ENCODE results near the gene ARL10.

Gene ARL10

DNA sequence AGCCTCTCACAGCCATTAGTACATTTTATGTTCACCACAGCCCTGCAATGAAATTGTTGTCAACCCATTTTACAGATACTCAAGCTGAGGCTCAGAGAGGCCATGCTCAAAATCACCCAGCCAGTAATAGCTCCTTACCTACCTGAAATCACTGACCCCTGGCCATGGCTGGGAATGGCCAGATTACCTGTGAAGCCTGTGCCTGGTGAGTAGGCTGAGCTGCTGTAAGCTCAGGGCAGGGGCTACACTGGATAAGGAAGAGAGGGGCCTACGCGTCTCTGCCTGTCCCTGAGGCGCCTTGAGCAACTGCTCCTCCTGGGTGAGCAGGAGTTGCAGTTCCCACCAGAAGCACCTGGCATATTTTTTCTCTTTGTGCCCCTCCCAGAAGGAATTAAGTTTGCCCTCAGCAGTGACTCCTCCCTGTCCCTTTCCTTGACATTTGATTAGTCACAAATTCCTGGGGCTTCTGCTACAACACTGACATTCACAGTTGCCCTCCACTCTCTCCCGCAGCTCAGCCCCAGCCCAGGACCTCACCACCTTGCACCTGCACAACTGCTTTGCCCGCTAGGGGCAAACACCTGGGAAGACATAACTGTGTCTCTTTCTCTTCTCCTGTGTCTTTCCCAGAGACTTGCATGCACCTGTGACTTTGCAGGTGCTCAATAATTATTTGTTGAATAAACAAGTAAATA lies 45.3 kb downstream of the ARL10 start:
- Histone ChIP-seq H3K4me2 (ENCODE audit: insufficient read depth, low read length) (no peak overlapping the region), H3K27ac (ENCODE audit: low read length) (no peak overlapping the region), H3K9me3 (ENCODE audit: insufficient read depth, low read length, severe bottlenecking) (no peaks in the 10 kb centered on the region), H3K9ac (ENCODE audit: low read depth, low read length) (no peak overlapping the region), H2AFZ (ENCODE audit: low read depth, low read length) (no peak overlapping the region), H3K36me3 (ENCODE audit: insufficient read depth, low read length) (peaks cover 51% of the 10 kb centered on the region), H3K27me3 (ENCODE audit: insufficient read depth, low read length, poor library complexity) (no peaks in the 10 kb centered on the region), H3K4me3 (ENCODE audit: low read depth in 1 of 2, low read length in 2 of 2) (no peak overlapping the region), H3K4me1 (ENCODE audit: insufficient read depth, low read length) (peaks cover 25% of the 10 kb centered on the region), H3K79me2 (ENCODE audit: insufficient read depth, low read length) (peaks cover 37% of the 10 kb centered on the region), H4K20me1 (ENCODE audit: insufficient read depth, low read length) (peaks cover 18% of the 10 kb centered on the region; the same call in 1 of the 2 replicates)
- TF ChIP-seq EZH2 (IDR thresholded peaks at IDR 0.05; ENCODE audit: borderline replicate concordance, low read depth, low read length, severe bottlenecking), result no peak
- TF ChIP-seq, protein P1, sequence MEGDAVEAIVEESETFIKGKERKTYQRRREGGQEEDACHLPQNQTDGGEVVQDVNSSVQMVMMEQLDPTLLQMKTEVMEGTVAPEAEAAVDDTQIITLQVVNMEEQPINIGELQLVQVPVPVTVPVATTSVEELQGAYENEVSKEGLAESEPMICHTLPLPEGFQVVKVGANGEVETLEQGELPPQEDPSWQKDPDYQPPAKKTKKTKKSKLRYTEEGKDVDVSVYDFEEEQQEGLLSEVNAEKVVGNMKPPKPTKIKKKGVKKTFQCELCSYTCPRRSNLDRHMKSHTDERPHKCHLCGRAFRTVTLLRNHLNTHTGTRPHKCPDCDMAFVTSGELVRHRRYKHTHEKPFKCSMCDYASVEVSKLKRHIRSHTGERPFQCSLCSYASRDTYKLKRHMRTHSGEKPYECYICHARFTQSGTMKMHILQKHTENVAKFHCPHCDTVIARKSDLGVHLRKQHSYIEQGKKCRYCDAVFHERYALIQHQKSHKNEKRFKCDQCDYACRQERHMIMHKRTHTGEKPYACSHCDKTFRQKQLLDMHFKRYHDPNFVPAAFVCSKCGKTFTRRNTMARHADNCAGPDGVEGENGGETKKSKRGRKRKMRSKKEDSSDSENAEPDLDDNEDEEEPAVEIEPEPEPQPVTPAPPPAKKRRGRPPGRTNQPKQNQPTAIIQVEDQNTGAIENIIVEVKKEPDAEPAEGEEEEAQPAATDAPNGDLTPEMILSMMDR (IDR thresholded peaks at IDR 0.05; ENCODE audit: borderline replicate concordance, extremely low read depth, low read length, poor library complexity, severe bottlenecking), result no peak
- DNase-seq (no peak), ATAC-seq (ENCODE audit: insufficient read depth, low read depth) (no peak)

DNA sequence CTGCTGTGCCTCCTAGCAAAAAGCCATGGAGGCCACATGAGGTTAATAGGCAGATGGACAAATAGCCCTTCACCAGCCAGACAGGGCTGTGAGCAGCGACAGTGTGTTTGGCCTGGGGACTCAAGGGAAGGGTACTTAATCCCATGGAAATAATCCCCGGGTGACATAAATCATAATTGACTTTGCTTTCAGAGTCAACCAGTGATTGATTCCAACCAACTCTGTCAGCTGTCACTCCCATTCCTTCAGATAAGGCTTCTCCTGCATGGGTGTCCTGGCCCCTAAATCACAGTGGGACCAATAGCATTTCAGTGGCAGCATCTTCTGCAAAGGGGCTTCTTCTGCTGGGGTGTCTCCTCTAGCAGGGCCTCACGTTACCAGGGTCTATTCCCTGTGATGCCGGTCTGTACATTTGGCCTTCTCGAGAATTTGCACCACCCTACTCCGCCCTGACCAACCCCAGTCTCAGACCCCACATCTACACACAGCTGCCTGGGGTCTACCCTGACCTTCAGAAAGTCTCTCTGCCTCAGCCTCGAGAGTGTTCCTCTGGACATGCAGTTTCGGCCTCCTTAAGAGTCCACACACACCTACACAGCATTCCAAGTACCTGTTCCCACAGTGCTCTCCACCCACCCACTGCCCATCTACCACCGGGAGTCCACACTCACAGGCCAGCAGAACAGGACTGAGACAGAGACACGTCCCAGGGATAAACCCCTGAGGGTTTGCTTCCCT lies 47.4 kb downstream of the ARL10 start:
- DNase-seq (no peak), ATAC-seq (ENCODE audit: insufficient read depth, low read depth) (no peak)

DNA sequence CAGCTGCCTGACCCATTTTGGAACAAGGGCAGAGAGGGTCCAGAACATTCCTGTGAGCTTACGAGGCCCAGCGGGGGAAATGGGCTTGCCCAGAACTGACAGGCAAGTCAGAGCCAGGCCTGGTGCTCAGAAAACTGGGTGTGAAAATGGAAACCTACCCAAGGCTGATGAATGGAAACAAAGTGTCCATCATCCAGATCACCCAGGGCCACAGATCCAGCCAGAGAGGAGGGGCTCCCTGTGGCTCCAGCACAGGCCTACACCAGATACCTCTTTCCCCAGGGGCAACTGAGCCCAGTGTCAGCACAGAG lies 47.9 kb downstream of the ARL10 start:
- Histone ChIP-seq H3K9ac (ENCODE audit: low read depth, low read length) (no peak overlapping the region), H3K9me3 (ENCODE audit: insufficient read depth, low read length, severe bottlenecking) (no peaks in the 10 kb centered on the region), H3K36me3 (ENCODE audit: insufficient read depth, low read length) (peaks cover 27% of the 10 kb centered on the region), H3K79me2 (ENCODE audit: insufficient read depth, low read length) (peaks cover 44% of the 10 kb centered on the region), H3K27ac (ENCODE audit: low read length) (no peak overlapping the region; the same call in 1 of the 2 replicates), H3K4me3 (ENCODE audit: low read depth in 1 of 2, low read length in 2 of 2) (no peak overlapping the region), H3K4me2 (ENCODE audit: insufficient read depth, low read length) (0 out of 2 replicates have a peak overlapping the region, but pooled peaks have one; percentile 96), H4K20me1 (ENCODE audit: insufficient read depth, low read length) (peaks cover 20% of the 10 kb centered on the region; the same call in 1 of the 2 replicates), H3K27me3 (ENCODE audit: insufficient read depth, low read length, poor library complexity) (no peaks in the 10 kb centered on the region), H2AFZ (ENCODE audit: low read depth, low read length) (no peak overlapping the region), H3K4me1 (ENCODE audit: insufficient read depth, low read length) (peaks cover 38% of the 10 kb centered on the region)
- ATAC-seq (ENCODE audit: insufficient read depth, low read depth), result no peak
- TF ChIP-seq, protein P1 (IDR thresholded peaks at IDR 0.05; ENCODE audit: borderline replicate concordance, extremely low read depth, low read length, poor library complexity, severe bottlenecking), result no peak
- no peak for TF ChIP-seq EZH2 (IDR thresholded peaks at IDR 0.05; ENCODE audit: borderline replicate concordance, low read depth, low read length, severe bottlenecking)
- DNase-seq, result no peak

More for the DNA sequence above, 47.4 kb downstream of the ARL10 start:
- H3K4me3 ChIP-seq (ENCODE audit: low read depth in 1 of 2, low read length in 2 of 2), result no peak overlapping the region
- H2AFZ ChIP-seq (ENCODE audit: low read depth, low read length), result no peak overlapping the region
- no peak for TF ChIP-seq EZH2 (IDR thresholded peaks at IDR 0.05; ENCODE audit: borderline replicate concordance, low read depth, low read length, severe bottlenecking)
- TF ChIP-seq, protein P1 (IDR thresholded peaks at IDR 0.05; ENCODE audit: borderline replicate concordance, extremely low read depth, low read length, poor library complexity, severe bottlenecking), result no peak
- H3K9me3 ChIP-seq (ENCODE audit: insufficient read depth, low read length, severe bottlenecking), result no peaks in the 10 kb centered on the region
- H3K27ac ChIP-seq (ENCODE audit: low read length), result no peak overlapping the region; the same call in 1 of the 2 replicates
- H3K4me1 ChIP-seq (ENCODE audit: insufficient read depth, low read length), result peaks cover 38% of the 10 kb centered on the region
- peaks cover 20% of the 10 kb centered on the region; the same call in 1 of the 2 replicates for H4K20me1 ChIP-seq (ENCODE audit: insufficient read depth, low read length)
- H3K4me2 ChIP-seq (ENCODE audit: insufficient read depth, low read length), result 0 out of 2 replicates have a peak overlapping the region, but pooled peaks have one; percentile 5
- H3K27me3 ChIP-seq (ENCODE audit: insufficient read depth, low read length, poor library complexity), result no peaks in the 10 kb centered on the region
- H3K36me3 ChIP-seq (ENCODE audit: insufficient read depth, low read length), result peaks cover 31% of the 10 kb centered on the region
- no peak overlapping the region for H3K9ac ChIP-seq (ENCODE audit: low read depth, low read length)
- peaks cover 44% of the 10 kb centered on the region for H3K79me2 ChIP-seq (ENCODE audit: insufficient read depth, low read length)

Measured in DND-41 (cell line).